ENCODE results near the gene SLC26A6. TPM values are rescaled to one million over a fixed set of nuclear protein-coding genes. Genes with fewer than 3 reads are reported as not detected.

The SLC26A6 gene
- total RNA-seq, 1 donor from 2014 or later = 57.2 TPM

GRCh38 chr3:48664929-48665328 is 29.7 kb upstream of the SLC26A6 start:
- H3K27ac Mint-ChIP-seq = no peak overlapping the region
- no peaks in the 10 kb centered on the region for H3K9me3 Mint-ChIP-seq
- H3K4me3 Mint-ChIP-seq = no peak overlapping the region
- intact Hi-C loops (cut with micrococcal nuclease) = loop anchor here (2.0 kb wide), 1 partner anchor 108 kb away; the partner anchor contains the start of gene PFKFB4
- peaks cover 13% of the 10 kb centered on the region for H3K36me3 Mint-ChIP-seq (ENCODE audit: low read depth)
- peaks cover 9% of the 10 kb centered on the region for H3K27me3 Mint-ChIP-seq
- DNase-seq = no peak
- peaks cover 11% of the 10 kb centered on the region for H3K4me1 Mint-ChIP-seq

GRCh38 chr3:48664313-48664644 is 29.0 kb upstream of the SLC26A6 start:
- Mint-ChIP-seq H3K27ac (no peak overlapping the region), H3K4me1 (peaks cover 11% of the 10 kb centered on the region), H3K4me3 (peak overlapping the region; percentile 96), H3K36me3 (ENCODE audit: low read depth) (peaks cover 9% of the 10 kb centered on the region), H3K27me3 (peaks cover 9% of the 10 kb centered on the region), H3K9me3 (no peaks in the 10 kb centered on the region)
- no peak for DNase-seq
- intact Hi-C loops (cut with micrococcal nuclease) = loop anchor here (2.0 kb wide), 1 partner anchor 107 kb away; the partner anchor contains the start of gene PFKFB4

- no peaks in the 10 kb centered on the region for H3K9me3 Mint-ChIP-seq
- peak; percentile 98 for DNase-seq
- intact Hi-C loops (cut with micrococcal nuclease) = loop anchor here (2.0 kb wide), 2 partner anchors 53 to 107 kb away; partner anchors contain the start of genes IP6K2 and PFKFB4
- H3K4me3 Mint-ChIP-seq = peak overlapping the region; percentile 96
- H3K36me3 Mint-ChIP-seq (ENCODE audit: low read depth) = peaks cover 9% of the 10 kb centered on the region
- H3K27me3 Mint-ChIP-seq = peaks cover 9% of the 10 kb centered on the region
- H3K4me1 Mint-ChIP-seq = peaks cover 11% of the 10 kb centered on the region
- H3K27ac Mint-ChIP-seq = peak overlapping the region; percentile 98
Measured at GRCh38 chr3:48663489-48664312, 28.4 kb upstream of the SLC26A6 start.

- Mint-ChIP-seq H3K9me3 (no peaks in the 10 kb centered on the region), H3K36me3 (ENCODE audit: low read depth) (peaks cover 6% of the 10 kb centered on the region), H3K4me1 (peaks cover 11% of the 10 kb centered on the region), H3K27ac (peak within 1 kb of the TSS; percentile 98), H3K27me3 (peaks cover 9% of the 10 kb centered on the region), H3K4me3 (peak within 1 kb of the TSS; percentile 96)
- peak; percentile 91 for DNase-seq
- intact Hi-C loops (cut with micrococcal nuclease) = loop anchor here (2.0 kb wide), 1 partner anchor 54 kb away; the partner anchor contains the start of gene IP6K2
Measured at GRCh38 chr3:48662753-48663488, 27.7 kb upstream of the SLC26A6 start, which contains the start of gene CELSR3. Gene CELSR3 (minus strand): TSS chr3:48662886. CDS start chr3:48662634, 252 bp downstream.

- peak overlapping the region; percentile 20 for H3K27ac Mint-ChIP-seq
- no peaks in the 10 kb centered on the region for H3K9me3 Mint-ChIP-seq
- peaks cover 16% of the 10 kb centered on the region for H3K4me1 Mint-ChIP-seq
- H3K27me3 Mint-ChIP-seq = peaks cover 9% of the 10 kb centered on the region
- H3K36me3 Mint-ChIP-seq (ENCODE audit: low read depth) = peaks cover 6% of the 10 kb centered on the region
- no peak for DNase-seq
- peak overlapping the region; percentile 96 for H3K4me3 Mint-ChIP-seq
- intact Hi-C loops (cut with micrococcal nuclease) = loop anchor here (2.0 kb wide), 1 partner anchor 55 kb away; the partner anchor contains the start of gene IP6K2
Measured at GRCh38 chr3:48662145-48662752, 27.0 kb upstream of the SLC26A6 start.

GRCh38 chr3:48661501-48662144 is 26.4 kb upstream of the SLC26A6 start:
- peak overlapping the region; percentile 70 for H3K4me3 Mint-ChIP-seq
- intact Hi-C loops (cut with micrococcal nuclease) = loop anchor here (2.0 kb wide), 1 partner anchor 55 kb away; the partner anchor contains the start of gene IP6K2

GRCh38 chr3:48660800-48661400 is 25.6 kb upstream of the SLC26A6 start:
- H3K27me3 Mint-ChIP-seq = peaks cover 9% of the 10 kb centered on the region
- no peak for DNase-seq
- no peak overlapping the region for H3K27ac Mint-ChIP-seq
- H3K9me3 Mint-ChIP-seq = no peaks in the 10 kb centered on the region
- H3K36me3 Mint-ChIP-seq (ENCODE audit: low read depth) = peaks cover 6% of the 10 kb centered on the region
- intact Hi-C loops (cut with micrococcal nuclease) = no loop called here
- peaks cover 19% of the 10 kb centered on the region for H3K4me1 Mint-ChIP-seq
- H3K4me3 Mint-ChIP-seq = no peak overlapping the region

More at GRCh38 chr3:48661501-48662144, 26.4 kb upstream of the SLC26A6 start:
- peak; percentile 96 for DNase-seq
- H3K27ac Mint-ChIP-seq = peak overlapping the region; percentile 20
- peaks cover 18% of the 10 kb centered on the region for H3K4me1 Mint-ChIP-seq
- peaks cover 9% of the 10 kb centered on the region for H3K27me3 Mint-ChIP-seq
- H3K9me3 Mint-ChIP-seq = no peaks in the 10 kb centered on the region
- peaks cover 6% of the 10 kb centered on the region for H3K36me3 Mint-ChIP-seq (ENCODE audit: low read depth)

GRCh38 chr3:48656841-48657281 is 21.6 kb upstream of the SLC26A6 start:
- DNase-seq = peak; percentile 77
- H3K27ac Mint-ChIP-seq = peak overlapping the region; percentile 90

GRCh38 chr3:48656061-48656840 is 21.0 kb upstream of the SLC26A6 start:
- Mint-ChIP-seq H3K4me1 (peaks cover 22% of the 10 kb centered on the region), H3K4me3 (peak overlapping the region; percentile 85), H3K27ac (peak overlapping the region; percentile 92), H3K36me3 (ENCODE audit: low read depth) (peaks cover 6% of the 10 kb centered on the region), H3K27me3 (peaks cover 2% of the 10 kb centered on the region), H3K9me3 (no peaks in the 10 kb centered on the region)
- DNase-seq = peak; percentile 95
- intact Hi-C loops (cut with micrococcal nuclease) = loop anchor here (1.0 kb wide), 3 partner anchors 21 to 47 kb away; partner anchors contain the start of genes SLC26A6 and UQCRC1

More at GRCh38 chr3:48656841-48657281, 21.6 kb upstream of the SLC26A6 start:
- Mint-ChIP-seq H3K36me3 (ENCODE audit: low read depth) (peaks cover 6% of the 10 kb centered on the region), H3K4me1 (peaks cover 23% of the 10 kb centered on the region), H3K27me3 (peaks cover 2% of the 10 kb centered on the region), H3K9me3 (no peaks in the 10 kb centered on the region), H3K4me3 (peak overlapping the region; percentile 85)
- intact Hi-C loops (cut with micrococcal nuclease) = loop anchor here (1.0 kb wide), 3 partner anchors 22 to 48 kb away; partner anchors contain the start of genes SLC26A6 and UQCRC1

GRCh38 chr3:48655606-48656005 is 20.3 kb upstream of the SLC26A6 start:
- Mint-ChIP-seq H3K4me3 (peak overlapping the region; percentile 85), H3K27me3 (peaks cover 2% of the 10 kb centered on the region), H3K27ac (peak overlapping the region; percentile 92), H3K4me1 (peaks cover 22% of the 10 kb centered on the region), H3K36me3 (ENCODE audit: low read depth) (peaks cover 8% of the 10 kb centered on the region), H3K9me3 (no peaks in the 10 kb centered on the region)
- peak; percentile 86 for DNase-seq
- intact Hi-C loops (cut with micrococcal nuclease) = loop anchor here (1.0 kb wide), 3 partner anchors 20 to 46 kb away; partner anchors contain the start of genes SLC26A6 and UQCRC1

- H3K9me3 Mint-ChIP-seq = no peaks in the 10 kb centered on the region
Measured at GRCh38 chr3:48655063-48655462, 19.8 kb upstream of the SLC26A6 start.

More at GRCh38 chr3:48655063-48655462, 19.8 kb upstream of the SLC26A6 start:
- Mint-ChIP-seq H3K4me3 (peak overlapping the region; percentile 85), H3K27me3 (no peaks in the 10 kb centered on the region), H3K27ac (peak overlapping the region; percentile 92), H3K36me3 (ENCODE audit: low read depth) (peaks cover 8% of the 10 kb centered on the region), H3K4me1 (peaks cover 22% of the 10 kb centered on the region)
- no peak for DNase-seq
- intact Hi-C loops (cut with micrococcal nuclease) = no loop called here
